Measurements from ENCODE around the gene CCNE1. TPM values are rescaled to one million over a fixed set of nuclear protein-coding genes. Genes with fewer than 3 reads are reported as not detected.

CCNE1 gene
- total and polyA plus RNA-seq, 2 of the 13 experiments (the other 11 are each of a cell fraction or from before 2014, with no cell fraction given): 16.0 to 50.6 TPM

- no TSS peak for BruUV-seq (replicated peaks)
- H4K20me1 ChIP-seq (ENCODE audit: insufficient read depth, low read length): no peaks in the 10 kb centered on the region
- FAIRE-seq (no peak), DNase-seq (ENCODE audit: low spot score) (no peak), ATAC-seq (peak; percentile 70)
- no peak overlapping the region for H3K4me2 ChIP-seq (ENCODE audit: low read depth, low read length)
- no peaks in the 10 kb centered on the region for H3K79me2 ChIP-seq (ENCODE audit: insufficient read depth, low read length)
- no peaks in the 10 kb centered on the region for H3K4me1 ChIP-seq (ENCODE audit: insufficient read depth, low read length)
- H3K9me3 ChIP-seq (ENCODE audit: low read length): no peaks in the 10 kb centered on the region
- H2AFZ ChIP-seq (ENCODE audit: low read length): no peak overlapping the region
- no peaks in the 10 kb centered on the region for H3K36me3 ChIP-seq (replicated peaks in 1 of 2; ENCODE audit: control insufficient read depth in 1 of 2, insufficient read depth in 2 of 2, low read length in 2 of 2)
- ChIA-PET CTCF (ENCODE audit: low intra/inter-chr PET ratio, low total read pairs) (interaction anchor here (1.5 kb wide), 1 partner anchor 92 kb away, joined by 3 read pairs; no protein-coding TSS in a partner anchor), POLR2A (no interaction called here)
- H3K4me3 ChIP-seq (replicated peaks in 1 of 3; ENCODE audit: insufficient read depth in 1 of 3, low read depth in 2 of 3, low read length in 3 of 3): no peak overlapping the region
- no peak overlapping the region for H3K27ac ChIP-seq (ENCODE audit: extremely low read length, insufficient read depth, low read length)
- peaks cover 3 to 4% of the 10 kb centered on the region in 2 experiments; a peak in 3 of 5 replicates for H3K27me3 ChIP-seq (ENCODE audit: control insufficient read depth in 1 of 2, insufficient read depth in 2 of 2, low read length in 2 of 2)
- no peak for TF ChIP-seq RBM39 (IDR thresholded peaks at IDR 0.05; ENCODE audit: low read depth, low read length, poor library complexity, severe bottlenecking)
- 0 out of 2 replicates have a peak, but pooled peaks have one; percentile 22 for TF ChIP-seq STAG1 (CRISPR knock-in tag; IDR thresholded peaks at IDR 0.05)
- no peak for TF ChIP-seq ZNF710 (CRISPR knock-in tag; IDR thresholded peaks at IDR 0.05; ENCODE audit: borderline replicate concordance)
- peak; percentile 30; the same call in 1 of the 2 replicates for TF ChIP-seq CTCF (CRISPR knock-in tag; IDR thresholded peaks at IDR 0.05)
- no peak for TF ChIP-seq ZFP36L1 (CRISPR knock-in tag; IDR thresholded peaks at IDR 0.05)
- TF ChIP-seq ZNF883 (CRISPR knock-in tag; IDR thresholded peaks at IDR 0.05; ENCODE audit: not compliant biosample characterization): no peak
- no peak for TF ChIP-seq ZMYM4 (CRISPR knock-in tag; IDR thresholded peaks at IDR 0.05)
- TF ChIP-seq THAP7 (CRISPR knock-in tag; IDR thresholded peaks at IDR 0.05): no peak
- no peak for TF ChIP-seq ZSCAN30 (CRISPR knock-in tag; IDR thresholded peaks at IDR 0.05)
- no peak for TF ChIP-seq ZNF446 (CRISPR knock-in tag; IDR thresholded peaks at IDR 0.05)
- no peak overlapping the region for H3K9ac ChIP-seq (ENCODE audit: insufficient read depth, low read depth, low read length)
- in situ Hi-C loops (cut with HindIII; ENCODE audit: extremely low pct_ligation_motif_present, low pct_unique_long_range_greater_than_20kb): no loop called here
- WGBS (ENCODE audit: low lambda C conversion rate): 0% methylated on average over 3 of the region's 9 CpGs
- intact Hi-C loops (cut with micrococcal nuclease; ENCODE audit: unreplicated experiment): no loop called here
These were observed 31.9 kb upstream of the CCNE1 start for GRCh38 chr19:29779921-29780320.
